ENCODE measurements around the gene NEU1.

Gene NEU1

DNA sequence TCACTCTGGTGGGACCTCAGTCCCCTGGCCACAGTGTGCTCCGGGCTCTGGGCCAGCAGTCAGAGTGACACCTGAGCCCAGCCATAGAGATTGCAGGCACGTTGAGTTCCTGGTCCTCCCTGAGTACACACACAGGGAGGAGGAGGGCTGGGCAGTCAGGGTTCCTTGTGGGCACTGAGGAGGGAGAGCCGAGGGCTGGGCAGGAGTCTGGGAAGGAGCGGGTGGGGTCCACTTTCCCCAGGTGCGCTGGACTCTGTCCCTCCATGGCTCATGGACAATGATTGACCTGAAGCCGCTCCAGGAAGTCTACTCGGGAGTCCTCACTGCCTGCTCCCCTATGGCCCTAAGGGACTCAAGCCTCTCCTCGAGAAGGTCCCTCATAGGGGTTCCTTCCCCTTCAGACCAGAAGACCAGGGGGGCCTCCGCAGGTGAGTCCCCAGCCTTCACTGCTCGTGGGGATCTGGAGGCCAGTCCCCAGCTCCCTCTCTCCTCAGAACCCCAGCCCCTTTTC is 15.1 kb upstream of the NEU1 start:
- no peak for DNase-seq (ENCODE audit: low read depth)
- TF ChIP-seq, protein P1, sequence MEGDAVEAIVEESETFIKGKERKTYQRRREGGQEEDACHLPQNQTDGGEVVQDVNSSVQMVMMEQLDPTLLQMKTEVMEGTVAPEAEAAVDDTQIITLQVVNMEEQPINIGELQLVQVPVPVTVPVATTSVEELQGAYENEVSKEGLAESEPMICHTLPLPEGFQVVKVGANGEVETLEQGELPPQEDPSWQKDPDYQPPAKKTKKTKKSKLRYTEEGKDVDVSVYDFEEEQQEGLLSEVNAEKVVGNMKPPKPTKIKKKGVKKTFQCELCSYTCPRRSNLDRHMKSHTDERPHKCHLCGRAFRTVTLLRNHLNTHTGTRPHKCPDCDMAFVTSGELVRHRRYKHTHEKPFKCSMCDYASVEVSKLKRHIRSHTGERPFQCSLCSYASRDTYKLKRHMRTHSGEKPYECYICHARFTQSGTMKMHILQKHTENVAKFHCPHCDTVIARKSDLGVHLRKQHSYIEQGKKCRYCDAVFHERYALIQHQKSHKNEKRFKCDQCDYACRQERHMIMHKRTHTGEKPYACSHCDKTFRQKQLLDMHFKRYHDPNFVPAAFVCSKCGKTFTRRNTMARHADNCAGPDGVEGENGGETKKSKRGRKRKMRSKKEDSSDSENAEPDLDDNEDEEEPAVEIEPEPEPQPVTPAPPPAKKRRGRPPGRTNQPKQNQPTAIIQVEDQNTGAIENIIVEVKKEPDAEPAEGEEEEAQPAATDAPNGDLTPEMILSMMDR (IDR thresholded peaks at IDR 0.05; ENCODE audit: low read depth, low read length, missing control alignments) = no peak
- no peak overlapping the region for H3K4me3 ChIP-seq (ENCODE audit: low read depth, low read length)

DNA sequence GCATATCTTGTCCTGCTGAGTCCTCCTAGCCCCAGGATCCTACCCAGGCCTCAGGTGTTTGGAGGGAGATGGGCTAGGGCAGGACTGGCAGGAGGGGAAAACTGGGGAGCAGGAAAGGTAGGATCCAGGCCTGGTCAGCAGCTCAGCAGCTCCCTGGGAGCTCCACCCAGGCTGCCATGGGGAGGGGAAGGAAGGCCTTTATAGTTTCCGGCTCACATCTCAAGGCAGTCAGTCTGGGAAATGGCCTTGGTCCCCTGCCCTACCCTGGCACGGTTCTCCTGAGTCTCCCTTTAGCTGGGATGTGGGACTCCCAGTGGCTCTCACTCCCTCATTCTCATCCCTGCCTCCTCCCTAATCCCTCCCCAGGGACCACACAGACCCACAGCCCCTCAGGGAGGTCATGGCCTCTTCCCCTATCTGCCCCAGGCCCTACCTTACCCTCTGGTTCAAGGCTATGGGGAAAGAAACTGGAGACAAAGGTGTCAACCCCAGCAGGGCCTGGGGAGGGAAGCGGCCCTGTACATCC is 14.6 kb upstream of the NEU1 start:
- TF ChIP-seq, protein P1 (IDR thresholded peaks at IDR 0.05; ENCODE audit: low read depth, low read length, missing control alignments) = no peak
- H3K4me3 ChIP-seq (ENCODE audit: low read depth, low read length) = no peak overlapping the region
- no peak for DNase-seq (ENCODE audit: low read depth)

DNA sequence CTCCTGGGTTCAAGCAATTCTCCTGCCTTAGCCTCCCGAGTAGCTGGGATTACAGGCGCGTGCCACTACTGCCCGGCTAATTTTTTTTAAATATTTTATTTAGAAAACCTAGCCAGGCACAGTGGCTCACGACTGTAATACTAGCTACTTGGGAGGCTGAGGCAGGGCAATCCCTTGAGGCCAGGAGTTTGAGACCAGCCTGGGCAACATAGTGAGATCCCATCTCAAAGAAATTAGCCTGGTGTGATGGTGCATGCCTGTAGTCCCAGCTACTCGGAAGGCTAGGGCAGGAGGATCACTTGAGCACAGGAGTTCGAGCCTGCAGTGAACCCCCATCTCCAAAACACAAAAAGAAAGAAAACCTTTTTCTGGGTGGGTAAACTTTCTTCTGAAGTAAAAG is 13.7 kb upstream of the NEU1 start:
- TF ChIP-seq, protein P1 (IDR thresholded peaks at IDR 0.05; ENCODE audit: low read depth, low read length, missing control alignments) = no peak
- H3K4me3 ChIP-seq (ENCODE audit: low read depth, low read length) = no peak overlapping the region
- DNase-seq (ENCODE audit: low read depth) = no peak

DNA sequence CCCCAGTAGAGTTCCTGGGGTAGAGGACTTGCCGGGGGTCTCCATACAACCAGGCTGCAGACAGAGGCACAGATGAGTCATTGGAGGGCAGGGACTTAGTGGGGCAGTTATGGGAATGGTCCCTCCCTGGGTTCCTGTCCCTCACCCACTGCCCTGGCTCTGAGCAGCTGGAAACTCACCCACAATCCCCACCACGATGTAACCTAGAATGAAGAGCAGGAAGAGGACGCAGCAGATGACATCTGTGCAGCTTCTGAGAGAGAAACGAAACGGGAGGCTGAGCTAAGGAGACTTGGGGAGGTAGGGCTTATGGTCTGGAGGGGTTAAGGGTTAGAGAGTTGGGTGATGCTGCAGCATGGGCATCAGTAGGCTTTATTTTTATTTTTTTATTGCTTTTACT is 13.3 kb upstream of the NEU1 start:
- no peak for DNase-seq (ENCODE audit: low read depth)
- TF ChIP-seq, protein P1 (IDR thresholded peaks at IDR 0.05; ENCODE audit: low read depth, low read length, missing control alignments) = no peak
- no peak overlapping the region for H3K4me3 ChIP-seq (ENCODE audit: low read depth, low read length)

DNA sequence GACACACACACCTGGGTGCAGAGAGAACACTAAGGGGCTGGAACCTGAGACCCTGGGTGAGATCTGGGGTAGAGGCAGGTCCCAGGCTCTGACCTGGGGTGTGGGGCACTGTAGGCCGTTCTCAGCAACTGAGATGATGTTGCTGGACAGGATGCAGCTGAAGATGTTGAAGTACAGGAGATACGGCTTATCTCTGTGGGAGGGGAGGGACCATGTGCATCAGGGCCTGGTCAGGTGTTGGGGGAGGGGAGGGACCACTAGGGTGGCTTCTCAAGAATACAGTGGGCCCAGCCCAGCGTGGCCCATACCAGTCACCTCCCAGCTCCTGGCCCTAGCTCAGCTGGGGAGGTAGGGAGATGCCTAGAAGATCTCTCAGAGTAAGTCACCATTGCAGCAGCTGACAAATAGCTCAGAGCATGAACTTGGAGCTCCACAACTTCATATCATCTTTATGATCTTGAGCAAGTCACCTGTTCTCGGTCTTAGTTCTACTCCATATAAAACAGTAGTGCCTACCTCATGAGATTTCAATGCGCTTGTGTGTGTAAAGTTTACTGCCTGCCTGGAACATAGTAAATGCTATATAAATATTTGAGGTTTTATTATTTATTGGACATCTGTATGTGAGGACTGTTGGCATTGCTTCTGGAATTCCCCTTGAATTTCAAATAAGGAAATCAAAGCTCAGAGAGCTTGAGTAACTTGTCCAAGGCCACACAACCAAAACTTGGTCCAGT is 12.4 kb upstream of the NEU1 start:
- TF ChIP-seq, protein P1 (IDR thresholded peaks at IDR 0.05; ENCODE audit: low read depth, low read length, missing control alignments) = no peak
- DNase-seq (ENCODE audit: low read depth) = no peak
- H3K4me3 ChIP-seq (ENCODE audit: low read depth, low read length) = no peak overlapping the region

DNA sequence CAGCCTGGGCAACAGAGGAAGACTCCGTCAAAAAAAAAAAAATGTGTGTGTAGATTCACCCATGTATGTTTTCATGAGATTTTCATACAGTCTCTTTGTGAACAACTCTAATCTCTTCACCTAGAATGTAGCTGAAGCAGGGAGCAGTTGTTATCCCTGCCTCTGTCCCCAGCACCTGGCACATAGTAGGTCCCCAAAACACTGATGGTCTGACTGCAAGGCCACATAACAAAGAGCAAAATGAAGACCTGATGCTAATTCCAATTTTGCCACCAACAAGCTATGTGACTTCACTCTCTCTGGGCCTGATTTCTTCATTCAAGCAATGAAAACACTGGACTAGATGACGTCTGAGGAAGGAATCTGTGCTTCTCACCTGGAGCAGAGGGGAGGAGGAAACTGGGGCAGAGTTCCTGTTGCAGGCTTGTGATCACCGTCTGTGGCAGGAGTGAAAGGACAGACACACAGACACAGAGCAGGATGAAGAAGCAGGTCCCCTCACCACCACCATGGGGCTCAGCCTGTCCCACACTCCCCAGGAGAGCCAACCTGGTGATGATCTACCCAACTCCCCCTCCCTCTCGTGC is 11.6 kb upstream of the NEU1 start:
- no peak overlapping the region for H3K4me3 ChIP-seq (ENCODE audit: low read depth, low read length)
- DNase-seq (ENCODE audit: low read depth) = no peak
- TF ChIP-seq, protein P1 (IDR thresholded peaks at IDR 0.05; ENCODE audit: low read depth, low read length, missing control alignments) = no peak

Measured in GM12864 (cell line).